ENCODE measurements around the gene NOG. TPM values are rescaled to one million over a fixed set of nuclear protein-coding genes. Genes with fewer than 3 reads are reported as not detected.

The NOG gene
- total RNA-seq, 4 donors from 2014 or later, result not detected

DNA sequence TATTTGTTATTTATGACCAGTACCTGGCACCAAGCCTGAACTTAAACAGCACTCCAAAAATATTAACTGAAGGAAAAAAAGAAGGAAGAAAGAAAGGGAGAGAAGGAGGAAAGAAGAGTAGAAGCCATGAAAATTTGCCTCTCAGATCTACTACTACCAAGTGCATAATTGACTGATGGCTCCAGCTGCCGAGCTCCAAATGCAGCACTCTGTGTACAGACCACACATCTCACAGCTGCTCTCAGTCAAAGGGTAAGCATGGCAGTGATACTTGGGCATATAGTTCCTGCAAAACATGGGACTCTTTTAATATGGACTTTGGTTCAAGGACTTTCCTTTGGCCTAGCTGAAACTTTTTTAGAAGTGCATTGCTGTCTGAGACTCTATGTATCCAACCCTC, 44.0 kb upstream of the NOG start:
- in situ Hi-C loops (cut with MboI; ENCODE audit: low pct_ligation_motif_present in 1 of 4, low pct_unique_long_range_greater_than_20kb in 1 of 4, low sequenced_read_pairs in 3 of 4) (no loop called here), intact Hi-C loops (cut with DNase I; ENCODE audit: low total_unique reads) (no loop called here)
- Histone ChIP-seq H3K4me3 (no peak overlapping the region), H3K4me1 (no peaks in the 10 kb centered on the region), H3K9me3 (no peaks in the 10 kb centered on the region), H3K36me3 (no peaks in the 10 kb centered on the region), H3K27ac (no peak overlapping the region), H3K27me3 (no peaks in the 10 kb centered on the region)
- TF ChIP-seq POLR2A (IDR thresholded peaks at IDR 0.05) (no peak), POLR2AphosphoS5 (IDR thresholded peaks at IDR 0.05) (no peak)
- TF ChIP-seq, protein P1, sequence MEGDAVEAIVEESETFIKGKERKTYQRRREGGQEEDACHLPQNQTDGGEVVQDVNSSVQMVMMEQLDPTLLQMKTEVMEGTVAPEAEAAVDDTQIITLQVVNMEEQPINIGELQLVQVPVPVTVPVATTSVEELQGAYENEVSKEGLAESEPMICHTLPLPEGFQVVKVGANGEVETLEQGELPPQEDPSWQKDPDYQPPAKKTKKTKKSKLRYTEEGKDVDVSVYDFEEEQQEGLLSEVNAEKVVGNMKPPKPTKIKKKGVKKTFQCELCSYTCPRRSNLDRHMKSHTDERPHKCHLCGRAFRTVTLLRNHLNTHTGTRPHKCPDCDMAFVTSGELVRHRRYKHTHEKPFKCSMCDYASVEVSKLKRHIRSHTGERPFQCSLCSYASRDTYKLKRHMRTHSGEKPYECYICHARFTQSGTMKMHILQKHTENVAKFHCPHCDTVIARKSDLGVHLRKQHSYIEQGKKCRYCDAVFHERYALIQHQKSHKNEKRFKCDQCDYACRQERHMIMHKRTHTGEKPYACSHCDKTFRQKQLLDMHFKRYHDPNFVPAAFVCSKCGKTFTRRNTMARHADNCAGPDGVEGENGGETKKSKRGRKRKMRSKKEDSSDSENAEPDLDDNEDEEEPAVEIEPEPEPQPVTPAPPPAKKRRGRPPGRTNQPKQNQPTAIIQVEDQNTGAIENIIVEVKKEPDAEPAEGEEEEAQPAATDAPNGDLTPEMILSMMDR (IDR thresholded peaks at IDR 0.05), result no peak
- no peak for DNase-seq
- WGBS, 2 donors (ENCODE audit: low coverage in 1 of 2), result 33 to 35% methylated on average over 1 of the region's 1 CpG

DNA sequence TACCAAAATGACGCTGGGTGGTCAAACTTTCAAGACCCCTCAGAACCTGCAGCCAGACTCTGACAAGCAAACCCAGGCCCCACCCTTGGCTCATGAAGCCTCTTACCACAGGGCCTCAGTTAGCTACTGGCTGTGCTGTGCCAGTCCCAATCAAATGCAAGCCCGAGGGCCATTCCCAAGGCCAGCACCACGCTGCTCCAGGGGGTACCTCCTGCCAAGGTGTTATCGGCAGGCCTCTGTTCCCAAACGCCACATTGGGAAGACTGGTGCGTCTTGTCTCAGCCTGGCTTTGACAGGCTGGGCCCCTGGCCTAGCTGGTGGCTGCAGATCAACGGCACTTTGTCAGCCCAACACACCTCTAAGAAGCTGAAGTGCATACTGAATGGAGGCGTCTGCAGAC, 35.8 kb upstream of the NOG start:
- DNase-seq, result no peak
- TF ChIP-seq, protein P1 (IDR thresholded peaks at IDR 0.05), result no peak
- TF ChIP-seq EP300 (IDR thresholded peaks at IDR 0.05; ENCODE audit: low read depth), result no peak
- no peak for TF ChIP-seq POLR2AphosphoS5 (IDR thresholded peaks at IDR 0.05)
- no peak for TF ChIP-seq POLR2A (IDR thresholded peaks at IDR 0.05)
- H3K36me3 ChIP-seq, result no peaks in the 10 kb centered on the region
- no peak overlapping the region for H3K27ac ChIP-seq
- intact Hi-C loops (cut with DNase I; ENCODE audit: low total_unique reads), result no loop called here
- H3K4me1 ChIP-seq, result no peaks in the 10 kb centered on the region
- 84% methylated on average over 8 of the region's 8 CpGs; no CpG with 5 or more reads in 1 of the 2 donors for WGBS, 2 donors (ENCODE audit: low coverage in 1 of 2)
- in situ Hi-C loops (cut with MboI; ENCODE audit: low pct_ligation_motif_present in 1 of 4, low pct_unique_long_range_greater_than_20kb in 1 of 4, low sequenced_read_pairs in 3 of 4), result no loop called here
- no peaks in the 10 kb centered on the region for H3K27me3 ChIP-seq
- no peak overlapping the region for H3K4me3 ChIP-seq
- no peaks in the 10 kb centered on the region for H3K9me3 ChIP-seq

DNA sequence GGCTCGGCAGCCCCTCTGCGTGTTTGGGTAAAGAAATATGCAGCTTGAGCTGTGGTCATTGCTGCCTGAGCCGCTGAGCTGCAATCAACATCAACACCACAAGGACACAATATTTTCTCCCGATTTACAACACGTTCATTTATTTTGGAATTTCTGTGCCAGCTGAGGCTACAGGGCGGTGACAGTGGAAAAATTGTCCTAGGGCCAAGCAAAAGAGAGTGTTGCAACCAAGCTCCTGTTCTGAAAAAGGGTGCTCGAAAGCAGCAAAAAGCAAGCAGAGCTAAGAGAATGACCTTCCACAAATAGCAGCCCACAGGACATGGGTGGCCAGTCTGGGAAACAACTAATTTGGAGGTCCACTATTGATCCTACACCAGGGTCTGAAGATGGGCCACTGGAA, 35.4 kb upstream of the NOG start:
- WGBS, 2 donors (ENCODE audit: low coverage in 1 of 2), result 79 to 97% methylated on average over 5 to 7 of the region's 7 CpGs
- intact Hi-C loops (cut with DNase I; ENCODE audit: low total_unique reads), result no loop called here

DNA sequence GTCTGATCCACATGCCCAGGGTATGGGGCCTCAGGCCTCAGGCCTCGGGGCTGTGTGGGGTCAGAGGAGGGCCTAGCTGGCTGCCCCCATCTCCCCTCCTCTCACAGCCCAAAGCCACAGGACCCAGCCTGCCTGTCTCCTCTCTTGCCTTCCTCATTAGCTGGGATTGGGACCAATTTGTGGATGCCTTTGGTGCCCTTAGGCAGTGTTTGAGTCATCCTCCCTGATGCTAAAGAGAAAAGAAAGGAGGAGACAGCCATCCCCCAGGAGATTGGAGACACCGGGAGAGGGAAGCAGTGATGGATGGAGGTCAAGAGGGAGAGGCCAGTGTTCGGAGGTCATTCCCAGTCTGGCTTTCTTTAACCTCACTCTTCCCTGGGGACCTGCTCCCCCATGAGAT, 23.3 kb upstream of the NOG start:
- H3K4me1 ChIP-seq, result no peaks in the 10 kb centered on the region
- 62% methylated on average over 3 of the region's 3 CpGs; no CpG with 5 or more reads in 1 of the 2 donors for WGBS, 2 donors (ENCODE audit: low coverage in 1 of 2)
- in situ Hi-C loops (cut with MboI; ENCODE audit: low pct_ligation_motif_present in 1 of 4, low pct_unique_long_range_greater_than_20kb in 1 of 4, low sequenced_read_pairs in 3 of 4), result no loop called here

More for the DNA sequence above, 35.4 kb upstream of the NOG start:
- DNase-seq, result no peak
- Histone ChIP-seq H3K27me3 (no peaks in the 10 kb centered on the region), H3K4me1 (no peaks in the 10 kb centered on the region), H3K36me3 (no peaks in the 10 kb centered on the region), H3K27ac (no peak overlapping the region), H3K9me3 (no peaks in the 10 kb centered on the region), H3K4me3 (no peak overlapping the region)
- in situ Hi-C loops (cut with MboI; ENCODE audit: low pct_ligation_motif_present in 1 of 4, low pct_unique_long_range_greater_than_20kb in 1 of 4, low sequenced_read_pairs in 3 of 4), result no loop called here
- TF ChIP-seq, protein P1 (IDR thresholded peaks at IDR 0.05), result no peak
- no peak for TF ChIP-seq EP300 (IDR thresholded peaks at IDR 0.05; ENCODE audit: low read depth)
- TF ChIP-seq POLR2AphosphoS5 (IDR thresholded peaks at IDR 0.05), result no peak
- TF ChIP-seq POLR2A (IDR thresholded peaks at IDR 0.05), result no peak

More for the DNA sequence above, 23.3 kb upstream of the NOG start:
- Histone ChIP-seq H3K27ac (no peak overlapping the region), H3K4me3 (no peak overlapping the region), H3K27me3 (no peaks in the 10 kb centered on the region), H3K9me3 (no peaks in the 10 kb centered on the region), H3K36me3 (no peaks in the 10 kb centered on the region)
- DNase-seq, result no peak
- intact Hi-C loops (cut with DNase I; ENCODE audit: low total_unique reads), result no loop called here
- TF ChIP-seq, protein P1 (IDR thresholded peaks at IDR 0.05), result no peak
- TF ChIP-seq EP300 (IDR thresholded peaks at IDR 0.05; ENCODE audit: low read depth), result no peak
- no peak for TF ChIP-seq POLR2AphosphoS5 (IDR thresholded peaks at IDR 0.05)
- TF ChIP-seq POLR2A (IDR thresholded peaks at IDR 0.05), result no peak

Data from transverse colon (tissue), 4 donors.